Lower leg skin (tissue), 3 donors: ENCODE data around the gene IRF2.

Source experiments
- CTCF ChIP-seq, 3 donors: fragments of 450-650 bp; IDR thresholded peaks; one replicate each; pipeline ENCODE4 v1.5.1; 2016; ENCODE audit warnings: antibody characterized with exemption in 3 of 3, mild to moderate bottlenecking in 3 of 3, moderate library complexity in 2 of 3
- POLR2A ChIP-seq, 2 donors: fragments of 450-650 bp; IDR thresholded peaks; one replicate each; pipeline ENCODE4 v1.6.1; 2016 to 2017; ENCODE audit warnings: antibody characterized with exemption in 2 of 2, mild to moderate bottlenecking in 1 of 2, moderate library complexity in 1 of 2

GRCh38 chr4:184406958-184407391 lies 67.4 kb downstream of the IRF2 start:
- TF ChIP-seq CTCF (IDR thresholded peaks at IDR 0.05) (no peak), POLR2A (IDR thresholded peaks at IDR 0.05) (no peak)
